Airway epithelial cell (primary cell): ENCODE results near the gene RBM15B. TPM values are rescaled to one million over a fixed set of nuclear protein-coding genes. Genes with fewer than 3 reads are reported as not detected.

ENCODE experiments used
- total RNA-seq: library from RNA; depleted of rRNA; stranded (reverse); fragments of >200 nt; gene quantifications from 2 replicates; pipeline ENCODE4 v1.2.3, GENCODE V29; 2015

RBM15B gene, protein sequence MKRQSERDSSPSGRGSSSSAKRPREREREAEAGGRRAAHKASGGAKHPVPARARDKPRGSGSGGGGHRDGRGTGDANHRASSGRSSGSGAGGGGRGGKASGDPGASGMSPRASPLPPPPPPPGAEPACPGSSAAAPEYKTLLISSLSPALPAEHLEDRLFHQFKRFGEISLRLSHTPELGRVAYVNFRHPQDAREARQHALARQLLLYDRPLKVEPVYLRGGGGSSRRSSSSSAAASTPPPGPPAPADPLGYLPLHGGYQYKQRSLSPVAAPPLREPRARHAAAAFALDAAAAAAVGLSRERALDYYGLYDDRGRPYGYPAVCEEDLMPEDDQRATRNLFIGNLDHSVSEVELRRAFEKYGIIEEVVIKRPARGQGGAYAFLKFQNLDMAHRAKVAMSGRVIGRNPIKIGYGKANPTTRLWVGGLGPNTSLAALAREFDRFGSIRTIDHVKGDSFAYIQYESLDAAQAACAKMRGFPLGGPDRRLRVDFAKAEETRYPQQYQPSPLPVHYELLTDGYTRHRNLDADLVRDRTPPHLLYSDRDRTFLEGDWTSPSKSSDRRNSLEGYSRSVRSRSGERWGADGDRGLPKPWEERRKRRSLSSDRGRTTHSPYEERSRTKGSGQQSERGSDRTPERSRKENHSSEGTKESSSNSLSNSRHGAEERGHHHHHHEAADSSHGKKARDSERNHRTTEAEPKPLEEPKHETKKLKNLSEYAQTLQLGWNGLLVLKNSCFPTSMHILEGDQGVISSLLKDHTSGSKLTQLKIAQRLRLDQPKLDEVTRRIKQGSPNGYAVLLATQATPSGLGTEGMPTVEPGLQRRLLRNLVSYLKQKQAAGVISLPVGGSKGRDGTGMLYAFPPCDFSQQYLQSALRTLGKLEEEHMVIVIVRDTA
- 24.3 and 29.1 TPM in 2 replicates for total RNA-seq

GRCh38 chr3:51391075-51391565 lies at the start of gene RBM15B:
RBM15B (plus strand) TSS chr3:51391285; CDS start chr3:51391400, 115 bp downstream.

DNA sequence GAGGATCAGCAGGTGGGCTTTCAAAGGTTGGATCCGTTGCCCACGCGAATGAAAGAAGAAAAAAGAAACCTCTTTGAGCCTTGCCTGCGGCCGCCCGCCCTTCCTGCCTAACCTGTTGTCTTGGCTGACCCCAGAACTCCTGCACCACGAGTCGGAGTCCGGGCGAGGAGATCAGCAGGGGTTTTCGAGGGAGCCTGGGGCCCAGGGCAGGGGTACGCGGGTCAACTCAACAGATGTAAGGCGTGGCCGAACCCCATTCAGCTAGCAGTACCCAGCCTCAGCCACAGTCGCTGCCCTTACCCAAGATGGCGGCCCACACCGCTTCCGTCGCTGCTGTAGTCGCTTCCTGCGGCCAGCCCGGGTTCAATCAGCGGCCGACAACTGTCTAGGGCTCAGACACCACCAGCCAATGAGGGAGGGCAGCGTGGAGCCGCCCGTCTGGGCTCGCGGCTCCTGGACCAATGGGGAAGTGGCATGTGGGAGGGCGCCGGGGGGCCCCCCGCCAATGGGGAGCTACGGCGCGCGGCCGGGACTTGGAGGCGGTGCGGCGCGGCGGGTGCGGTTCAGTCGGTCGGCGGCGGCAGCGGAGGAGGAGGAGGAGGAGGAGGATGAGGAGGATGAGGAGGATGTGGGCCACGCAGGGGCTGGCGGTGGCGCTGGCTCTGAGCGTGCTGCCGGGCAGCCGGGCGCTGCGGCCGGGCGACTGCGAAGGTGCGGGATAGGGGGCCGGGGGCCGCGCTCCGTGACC lies 6.2 kb upstream of the RBM15B start, which contains the start of gene MANF:
TSS of gene MANF (plus strand) at position 566 of the 748 bp plus-strand sequence. CDS start at position 618, 52 bp downstream.

Other genes starting within 250 kb of the RBM15B start
- gene MANF, start 6.0 kb upstream of the RBM15B start, total RNA-seq: 172 and 262 TPM in 2 replicates
- gene DCAF1, start 108.7 kb downstream of the RBM15B start, total RNA-seq: 11.6 and 13.0 TPM in 2 replicates
- 7.8 and 11.0 TPM in 2 replicates for gene RAD54L2, start 147.4 kb downstream of the RBM15B start, total RNA-seq